GM19099 (cell line): ENCODE data around the gene JADE2.

Source experiments
- POLR2A ChIP-seq: IDR thresholded peaks from 3 replicates; pipeline ENCODE4 v1.6.1; 2011; ENCODE audit warnings: low read depth; ENCODE audit not compliant: insufficient read length; ENCODE audit errors: extremely low read depth

JADE2 gene

DNA sequence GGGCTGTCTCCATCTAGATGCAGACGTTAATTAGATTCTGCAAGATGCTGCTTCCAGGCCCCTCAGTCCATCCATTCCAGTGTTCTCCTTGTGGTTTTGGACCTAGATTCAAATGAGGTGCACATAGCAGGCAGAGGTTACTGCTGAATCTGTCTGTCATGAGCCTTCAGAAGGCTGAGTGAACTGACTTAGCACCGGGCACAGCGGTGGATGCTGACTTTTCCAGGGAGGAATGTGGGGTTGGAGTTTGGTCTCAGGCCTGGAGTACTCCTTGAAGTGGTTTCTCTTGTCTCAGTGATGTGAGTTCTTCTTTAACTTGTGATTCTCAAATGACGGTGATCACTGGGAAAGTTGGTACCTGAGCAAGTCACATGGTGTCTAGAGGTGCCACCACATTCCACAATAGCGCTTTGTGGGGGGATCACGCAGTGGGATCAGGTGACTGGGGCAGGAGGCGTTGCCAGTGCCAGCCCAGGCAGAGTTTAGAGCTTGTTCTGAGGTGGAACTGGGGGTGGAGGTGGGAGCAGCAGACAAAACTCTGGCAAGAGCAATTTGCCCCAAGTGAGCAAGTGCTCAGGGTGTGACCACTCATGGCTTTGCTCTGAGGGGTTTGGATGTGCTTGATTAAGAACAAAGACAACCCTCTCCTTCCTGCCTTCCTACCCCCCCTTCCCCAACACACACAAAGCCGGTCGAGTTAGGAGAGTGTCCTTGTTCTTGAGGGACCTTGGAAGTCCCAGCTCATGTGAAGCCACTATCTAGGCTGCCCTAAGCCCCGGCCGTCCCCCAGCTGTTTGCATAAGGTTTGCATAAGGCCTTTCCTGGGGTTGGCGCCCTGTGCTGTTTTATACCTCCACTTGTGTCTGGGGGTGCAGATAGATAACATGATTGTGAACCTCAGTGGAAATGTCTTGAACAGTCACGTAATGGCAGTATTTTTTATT, 25.1 kb downstream of the JADE2 start:
- peak; percentile 30 for TF ChIP-seq POLR2A

DNA sequence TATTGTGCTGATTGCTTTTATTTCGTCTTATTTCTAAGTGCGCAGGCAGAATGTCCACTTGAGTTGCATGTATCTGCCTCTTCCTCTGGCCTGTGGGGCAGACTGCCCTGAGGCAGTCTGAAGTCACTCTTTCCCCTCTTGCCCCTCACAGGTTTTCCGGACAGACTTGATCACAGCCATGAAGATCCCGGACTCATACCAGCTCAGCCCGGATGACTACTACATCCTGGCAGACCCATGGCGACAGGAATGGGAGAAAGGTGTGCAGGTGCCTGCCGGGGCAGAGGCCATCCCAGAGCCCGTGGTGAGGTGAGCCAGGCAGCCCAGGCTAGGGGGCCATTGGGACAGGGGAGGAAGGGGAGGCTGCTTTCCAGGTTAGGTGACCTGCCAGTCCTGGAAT, 26.4 kb downstream of the JADE2 start:
- no peak for TF ChIP-seq POLR2A

DNA sequence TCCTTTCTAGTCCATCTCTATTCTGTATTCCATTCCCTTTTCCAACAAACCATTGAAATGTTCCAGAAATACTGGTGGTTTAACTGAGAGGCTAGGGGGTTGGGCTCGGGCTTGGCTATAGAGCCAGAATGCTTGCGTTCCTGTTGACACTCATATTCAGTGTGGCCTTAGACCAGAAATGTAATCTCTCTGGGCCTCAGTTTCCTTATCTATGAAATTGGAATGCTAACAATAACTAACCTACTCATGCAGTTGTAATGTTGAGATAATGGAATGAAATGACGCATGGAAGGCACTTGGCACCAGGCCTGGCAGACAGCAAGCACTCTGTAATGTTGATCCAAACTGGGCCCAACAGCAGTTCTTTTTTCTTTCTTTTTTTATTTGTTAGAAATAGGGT, 26.8 kb downstream of the JADE2 start:
- no peak for TF ChIP-seq POLR2A

DNA sequence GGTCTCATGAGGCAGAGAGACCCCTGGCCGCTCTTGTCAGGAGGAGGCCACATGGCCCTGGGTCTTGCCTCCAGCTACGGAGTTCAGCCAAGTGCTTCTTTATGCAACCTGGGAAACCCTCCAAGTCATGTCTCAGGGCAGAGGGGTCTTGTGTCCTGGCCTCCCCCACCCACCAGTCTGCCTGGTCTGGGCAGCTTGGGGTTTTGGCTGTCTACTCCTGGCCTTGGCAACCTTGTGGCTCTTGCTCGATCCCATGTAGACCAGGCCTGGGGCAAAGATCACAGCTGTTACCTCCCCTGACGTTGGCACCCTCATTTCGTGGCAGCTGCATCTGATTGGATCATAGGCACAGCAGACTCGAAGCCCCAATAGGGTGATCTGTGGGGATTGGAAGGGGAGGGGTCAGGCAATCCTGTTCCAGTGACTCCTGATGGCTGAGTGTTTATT, 28.4 kb downstream of the JADE2 start:
- no peak for TF ChIP-seq POLR2A

DNA sequence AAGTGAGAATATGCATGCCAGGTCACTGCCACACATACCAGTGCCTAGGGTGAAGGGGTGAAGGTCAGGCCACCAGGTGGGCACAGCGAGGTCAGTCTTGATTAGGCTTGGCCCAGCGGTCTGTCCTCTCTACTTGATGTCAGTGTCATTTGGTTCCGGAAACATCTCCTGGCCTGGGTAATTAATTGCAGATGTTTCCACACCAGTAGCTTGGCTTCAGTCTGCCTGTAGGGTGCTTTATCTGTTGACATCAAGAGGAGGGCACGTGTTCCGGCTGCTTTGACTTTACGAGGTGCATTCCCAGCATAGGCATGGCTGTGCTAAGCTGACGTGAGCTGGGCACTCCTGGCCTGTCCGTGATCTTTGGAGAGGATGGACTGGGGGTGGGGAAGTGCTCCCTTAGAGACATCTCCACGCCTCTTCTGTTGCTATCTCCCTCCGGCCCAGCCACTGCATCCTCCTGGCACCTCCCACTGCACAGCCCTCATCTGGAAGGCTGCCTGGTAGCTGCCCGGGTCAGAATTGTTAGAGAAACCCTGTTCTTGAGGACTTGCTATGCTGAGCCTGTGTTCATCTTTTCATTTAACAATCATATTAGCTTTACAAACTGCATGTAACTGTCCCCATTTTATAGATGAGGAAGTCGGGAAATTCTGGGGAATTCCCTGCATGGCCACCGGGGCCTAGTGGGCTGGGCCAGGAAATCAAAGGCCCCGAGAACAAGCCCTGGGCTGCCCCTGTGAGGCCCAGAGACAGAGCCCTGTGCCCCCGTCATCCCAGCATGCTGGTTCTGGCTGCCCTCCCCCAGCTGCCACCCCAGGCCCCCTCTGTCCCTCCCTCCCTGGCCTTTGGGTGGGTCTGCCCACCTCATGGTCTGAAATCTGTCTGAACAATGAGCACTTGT, 29.1 kb downstream of the JADE2 start:
- no peak for TF ChIP-seq POLR2A

DNA sequence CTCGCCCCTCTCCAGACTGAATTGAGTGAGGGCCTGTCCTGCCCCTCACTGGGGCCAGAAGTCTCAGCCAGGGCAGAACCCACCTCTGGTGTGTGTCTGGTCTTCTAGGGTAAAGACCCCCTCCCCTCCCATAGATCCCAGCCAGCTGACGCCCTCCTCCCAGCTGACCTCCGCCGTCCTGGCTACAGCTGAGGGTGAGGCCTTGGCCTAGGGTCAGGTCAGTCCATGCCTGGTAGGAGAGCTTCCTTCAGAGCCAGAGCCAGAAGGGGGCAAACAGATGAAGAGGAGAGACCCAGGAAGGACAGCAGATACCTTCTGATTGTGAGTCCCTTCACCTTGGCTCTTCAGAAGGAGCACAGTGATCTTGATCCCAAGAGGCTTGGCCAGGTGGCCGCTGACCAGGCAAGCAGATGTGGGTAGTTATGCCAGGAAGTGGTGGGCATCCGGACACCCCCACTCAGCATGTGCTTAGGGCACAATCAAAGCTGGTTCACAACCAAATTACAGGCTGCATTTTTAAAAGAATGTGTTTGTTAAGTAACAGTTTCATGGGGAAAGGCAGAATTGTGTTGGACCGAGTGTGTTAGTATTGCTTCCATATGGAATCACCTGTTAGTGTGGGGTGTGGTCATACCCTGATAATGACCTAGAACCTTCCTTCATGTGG, 29.9 kb downstream of the JADE2 start:
- no peak for TF ChIP-seq POLR2A

DNA sequence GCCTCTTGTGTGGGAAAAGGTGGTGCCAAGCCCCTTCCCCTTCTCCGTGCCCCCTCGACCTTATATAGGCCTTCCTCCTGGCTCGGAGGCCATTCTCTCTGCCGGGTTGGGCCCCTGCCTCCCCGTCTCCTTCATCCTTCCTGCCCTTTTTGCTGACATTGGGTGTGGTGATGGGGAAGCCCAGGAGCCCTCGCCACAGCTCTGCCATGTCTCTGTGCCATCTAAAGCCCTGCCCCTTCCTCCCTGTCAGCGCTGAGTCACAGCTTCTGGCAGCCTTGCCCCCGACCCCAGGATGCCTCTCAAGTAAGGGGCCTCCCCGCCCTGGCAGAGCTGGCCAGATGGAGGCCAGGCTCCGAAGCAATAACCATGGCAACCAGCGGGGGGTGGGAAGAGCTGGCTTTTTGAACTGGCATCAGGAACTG, 30.4 kb downstream of the JADE2 start:
- TF ChIP-seq POLR2A, result peak; percentile 18

DNA sequence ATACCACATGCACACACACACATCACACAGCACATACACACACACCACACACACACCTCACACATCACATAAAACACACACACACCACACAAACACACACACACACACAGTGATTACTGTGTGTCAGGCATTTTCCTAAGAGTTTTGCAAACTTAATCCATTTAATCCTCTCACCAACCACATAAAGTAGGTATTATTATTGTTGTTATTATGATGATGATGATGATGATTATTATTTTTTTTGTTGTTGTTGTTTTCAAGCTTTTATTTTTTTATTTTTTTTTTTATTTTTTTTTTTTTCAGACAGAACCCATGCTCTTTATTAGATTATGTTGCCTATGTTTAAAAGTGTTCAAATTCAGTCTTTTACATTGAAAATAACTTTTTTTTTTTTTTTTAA, 31.5 kb downstream of the JADE2 start:
- TF ChIP-seq POLR2A, result no peak

DNA sequence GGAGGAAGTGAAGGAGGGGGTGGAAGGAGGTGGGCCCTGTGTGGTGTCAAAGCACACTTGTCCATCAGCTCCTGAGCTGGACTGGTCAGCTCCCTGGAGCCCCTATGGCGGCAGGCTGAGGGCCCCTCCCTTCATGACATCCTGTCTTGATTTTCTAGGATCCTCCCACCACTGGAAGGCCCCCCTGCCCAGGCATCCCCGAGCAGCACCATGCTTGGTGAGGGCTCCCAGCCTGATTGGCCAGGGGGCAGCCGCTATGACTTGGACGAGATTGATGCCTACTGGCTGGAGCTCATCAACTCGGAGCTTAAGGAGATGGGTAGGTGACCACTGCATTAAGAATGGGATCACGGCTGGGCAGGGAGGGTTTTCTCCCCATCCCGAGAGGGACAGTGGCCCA, 34.2 kb downstream of the JADE2 start:
- no peak for TF ChIP-seq POLR2A

DNA sequence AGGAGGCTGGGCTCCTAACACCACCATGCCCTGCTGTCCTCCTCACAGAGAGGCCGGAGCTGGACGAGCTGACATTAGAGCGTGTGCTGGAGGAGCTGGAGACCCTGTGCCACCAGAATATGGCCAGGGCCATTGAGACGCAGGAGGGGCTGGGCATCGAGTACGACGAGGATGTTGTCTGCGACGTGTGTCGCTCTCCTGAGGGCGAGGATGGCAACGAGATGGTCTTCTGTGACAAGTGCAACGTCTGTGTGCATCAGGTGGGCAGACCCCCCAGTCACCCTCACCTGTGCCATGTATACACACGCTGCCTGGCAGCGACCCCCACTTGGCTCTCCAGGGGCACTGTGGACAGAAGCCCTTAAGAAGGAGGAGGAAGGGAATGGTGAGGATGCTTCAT, 35.2 kb downstream of the JADE2 start:
- no peak for TF ChIP-seq POLR2A

DNA sequence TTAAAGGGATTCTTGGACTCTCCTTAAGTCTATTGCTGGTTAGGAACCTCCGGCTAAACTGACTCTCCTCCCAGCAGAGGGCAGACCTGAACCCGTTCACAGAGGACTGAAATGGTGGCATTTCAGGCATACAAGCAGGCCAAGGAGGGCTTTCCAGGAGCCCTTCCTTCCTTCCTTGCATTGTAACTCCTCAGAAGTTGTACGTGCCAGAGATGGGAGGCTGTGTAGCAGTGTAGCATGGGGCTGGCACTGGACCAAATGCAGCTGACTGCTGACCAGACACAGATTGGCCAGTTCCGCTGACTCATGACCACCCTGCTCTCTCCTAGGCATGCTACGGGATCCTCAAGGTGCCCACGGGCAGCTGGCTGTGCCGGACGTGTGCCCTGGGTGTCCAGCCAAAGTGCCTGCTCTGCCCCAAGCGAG, 36.4 kb downstream of the JADE2 start:
- TF ChIP-seq POLR2A, result no peak

DNA sequence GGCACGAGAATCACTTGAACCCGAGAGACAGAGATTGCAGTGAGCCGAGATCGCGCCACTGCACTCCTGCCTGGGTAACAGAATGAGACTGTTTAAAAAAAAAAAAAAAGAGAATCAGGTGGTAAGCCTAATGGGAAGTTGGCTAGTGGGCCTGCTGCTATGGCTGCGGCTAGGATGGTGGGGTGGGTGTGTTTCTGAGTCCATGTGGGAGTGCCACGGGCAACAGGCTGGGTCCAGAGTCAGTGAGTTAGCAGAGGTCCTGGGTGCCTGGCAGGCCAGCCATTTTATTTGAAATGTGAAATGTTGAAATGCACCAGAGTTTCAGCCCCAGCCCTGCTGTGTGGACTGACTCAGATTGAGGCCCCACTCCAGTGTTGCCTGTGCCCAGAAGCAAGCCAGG, 37.8 kb downstream of the JADE2 start:
- no peak for TF ChIP-seq POLR2A

DNA sequence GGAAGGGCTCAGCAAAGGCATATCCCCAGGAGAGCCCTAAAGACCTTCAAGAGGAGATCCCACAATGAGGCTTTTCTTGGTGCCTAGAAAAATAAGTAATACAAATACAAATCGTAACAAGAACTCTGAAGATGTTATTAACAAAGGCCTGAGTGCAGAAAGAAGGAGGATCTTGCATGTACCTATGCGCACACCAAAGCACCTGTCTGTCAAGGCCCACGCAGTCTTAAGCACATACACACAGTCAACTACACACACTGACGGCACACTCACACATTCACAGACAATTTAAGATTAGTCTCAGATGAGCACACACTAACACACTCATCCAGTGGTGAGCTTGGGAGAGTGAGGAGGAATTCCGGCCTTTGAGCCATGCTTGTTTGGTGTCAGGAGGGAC, 38.5 kb downstream of the JADE2 start:
- no peak for TF ChIP-seq POLR2A

DNA sequence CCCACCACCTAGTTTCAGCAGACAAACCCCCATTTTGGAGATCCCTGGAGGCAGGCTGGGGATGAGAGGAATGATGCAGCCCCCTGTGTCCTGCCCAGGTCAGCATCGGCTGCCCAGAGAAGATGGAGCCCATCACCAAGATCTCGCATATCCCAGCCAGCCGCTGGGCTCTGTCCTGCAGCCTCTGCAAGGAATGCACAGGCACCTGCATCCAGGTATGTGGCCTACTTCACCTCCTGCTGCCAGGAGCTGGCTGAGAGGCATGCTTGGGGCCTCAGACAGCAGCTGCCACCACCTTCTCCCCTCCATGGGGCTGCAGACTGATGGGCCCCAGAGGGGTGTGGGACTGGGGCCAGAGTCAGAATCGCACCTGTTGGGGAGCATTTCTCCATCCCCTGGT, 38.9 kb downstream of the JADE2 start:
- TF ChIP-seq POLR2A, result no peak
